Measurements from ENCODE around the gene PTPRH.
"Not testable (repeated sequence)": the region's sequence is repeated elsewhere in the genome, so short reads cannot be mapped to it uniquely, and the experiment has no call there.

Gene PTPRH

GRCh38 chr19:55227241-55228014, 18.1 kb upstream of the PTPRH start:
- no peak for DNase-seq

DNA sequence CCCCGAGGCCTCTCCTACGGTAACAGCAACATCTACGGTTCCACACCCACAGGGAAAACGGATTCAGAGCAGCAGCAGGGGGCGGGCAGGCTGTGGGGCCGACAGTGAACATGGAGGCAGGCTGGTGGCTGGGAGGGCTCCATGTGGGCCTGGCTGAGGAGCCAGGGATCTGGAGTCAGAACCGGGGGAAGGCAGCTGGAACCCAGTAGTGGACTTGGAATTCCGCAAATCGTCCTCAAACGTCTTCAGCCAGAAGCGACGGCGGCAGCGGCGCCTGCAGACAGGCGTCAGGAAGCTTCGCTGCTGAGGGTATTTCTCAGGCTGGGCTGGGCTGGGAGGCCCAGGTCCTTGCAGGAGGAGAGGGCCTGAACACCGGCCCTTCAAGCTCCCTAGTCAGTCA, 17.5 kb upstream of the PTPRH start:
- DNase-seq = no peak

DNA sequence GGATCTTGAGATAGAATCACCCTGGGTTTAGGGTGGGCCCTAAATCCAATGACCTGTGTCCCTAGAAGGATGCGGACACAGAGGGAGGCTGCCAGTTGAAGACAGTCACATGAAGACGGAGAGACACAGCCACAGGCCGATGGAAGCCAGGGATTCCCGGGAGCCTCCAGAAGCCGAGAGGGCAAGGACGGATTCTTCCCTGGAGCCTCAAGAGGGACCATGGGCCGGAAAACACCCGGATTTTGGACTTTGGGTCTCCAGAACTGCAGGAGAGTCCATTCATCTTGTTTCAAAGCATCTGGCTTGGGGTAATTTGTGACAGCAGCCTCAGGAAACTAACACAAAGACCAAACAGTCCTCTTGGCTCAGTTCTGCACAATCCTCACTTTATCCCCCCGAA, 17.0 kb upstream of the PTPRH start:
- DNase-seq = no peak

DNA sequence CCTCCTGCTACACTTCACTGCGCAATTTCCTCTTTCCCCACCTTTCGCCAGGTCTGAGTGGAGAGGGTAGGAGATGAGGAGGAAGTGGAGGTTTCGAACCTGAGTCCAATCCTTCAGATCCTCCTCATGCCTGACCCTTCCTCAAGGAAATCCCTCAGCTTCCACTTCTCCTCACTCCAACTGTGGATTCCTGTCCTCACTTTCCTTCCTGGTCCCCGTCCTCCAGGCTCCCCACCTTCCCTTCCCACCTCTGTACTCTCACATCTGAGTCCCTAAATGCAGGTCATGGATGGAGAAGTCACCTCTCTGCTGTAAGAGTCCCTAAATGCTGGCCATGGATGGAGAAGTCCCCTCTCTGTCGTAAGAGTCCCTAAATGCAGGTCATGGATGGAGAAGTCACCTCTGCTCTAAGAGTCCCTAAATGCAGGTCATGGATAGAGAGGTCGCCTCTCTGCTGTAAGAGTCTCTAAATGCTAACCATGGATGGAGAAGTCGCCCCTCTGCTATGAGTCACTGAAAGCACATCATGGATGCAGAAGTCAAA, 16.2 kb upstream of the PTPRH start:
- DNase-seq = no peak

- not testable (repeated sequence) for DNase-seq
Measured at GRCh38 chr19:55224679-55225414, 15.5 kb upstream of the PTPRH start.

DNA sequence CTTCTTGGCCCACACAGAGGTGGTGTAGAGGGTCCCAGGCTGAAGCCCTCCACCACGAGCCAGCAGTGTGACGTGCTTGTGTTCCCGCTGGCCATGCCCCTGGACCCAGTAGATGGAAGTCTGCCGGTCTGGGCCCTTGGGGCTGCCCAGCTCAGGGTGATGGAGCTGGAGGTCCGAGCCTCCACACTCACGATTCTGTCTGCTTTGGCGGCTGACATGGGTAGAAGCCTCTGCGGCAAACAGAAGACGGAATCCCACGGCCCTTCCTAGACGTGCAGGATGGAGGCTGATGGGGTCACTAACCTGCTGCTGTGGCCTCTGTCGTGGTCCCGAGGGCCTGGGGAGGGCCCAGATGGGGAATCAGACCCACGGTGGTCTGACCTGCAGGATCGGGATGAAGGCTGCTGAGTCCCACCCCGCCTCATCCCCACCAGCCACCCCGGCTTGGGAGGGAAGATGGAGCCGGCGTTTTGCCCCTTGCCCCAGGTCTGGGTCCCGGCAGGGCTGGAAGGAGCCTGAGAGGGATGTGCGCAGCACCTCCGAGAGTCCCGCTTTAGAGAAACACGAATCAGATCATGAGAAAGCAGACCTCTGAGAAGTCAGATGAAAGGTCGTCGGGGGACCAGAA, 14.9 kb upstream of the PTPRH start:
- no peak for DNase-seq

DNA sequence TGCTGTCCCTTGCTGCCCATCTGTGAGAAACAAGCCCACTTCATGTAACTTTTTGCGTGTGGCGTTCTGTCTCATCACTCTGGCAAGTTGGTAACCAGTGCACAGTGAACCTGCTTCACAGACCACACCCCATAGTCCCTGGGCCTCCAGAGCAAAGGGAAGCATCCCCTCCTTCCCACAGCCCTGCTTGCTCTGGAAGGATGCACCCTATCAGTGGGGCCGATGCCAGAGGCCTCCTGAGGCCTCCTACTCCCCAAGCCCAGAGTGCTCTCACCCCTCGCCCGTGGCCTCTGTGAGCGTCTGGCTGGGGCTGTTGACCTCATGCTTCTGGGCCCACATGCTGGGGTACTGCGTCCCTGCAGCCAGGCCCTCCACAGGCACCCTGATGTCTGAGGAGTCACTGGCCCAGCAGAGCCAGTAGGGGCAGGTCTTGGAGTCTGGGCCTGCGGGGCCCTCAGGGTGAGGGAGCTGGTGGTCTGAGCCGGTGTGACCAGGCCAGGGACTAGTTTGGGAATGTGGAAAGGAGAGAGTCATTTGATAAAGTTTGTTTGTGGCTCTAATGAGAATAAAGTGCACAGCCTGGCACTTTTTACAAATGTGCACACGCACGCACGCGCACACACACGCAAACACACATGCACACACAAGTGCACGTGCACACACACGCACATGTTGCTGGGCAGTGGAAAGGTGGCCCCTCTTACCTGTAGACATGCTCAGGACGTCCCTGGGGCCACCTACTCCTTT, 14.2 kb upstream of the PTPRH start:
- DNase-seq = no peak

GRCh38 chr19:55220525-55220924, 11.2 kb upstream of the PTPRH start:
- DNase-seq = no peak

DNA sequence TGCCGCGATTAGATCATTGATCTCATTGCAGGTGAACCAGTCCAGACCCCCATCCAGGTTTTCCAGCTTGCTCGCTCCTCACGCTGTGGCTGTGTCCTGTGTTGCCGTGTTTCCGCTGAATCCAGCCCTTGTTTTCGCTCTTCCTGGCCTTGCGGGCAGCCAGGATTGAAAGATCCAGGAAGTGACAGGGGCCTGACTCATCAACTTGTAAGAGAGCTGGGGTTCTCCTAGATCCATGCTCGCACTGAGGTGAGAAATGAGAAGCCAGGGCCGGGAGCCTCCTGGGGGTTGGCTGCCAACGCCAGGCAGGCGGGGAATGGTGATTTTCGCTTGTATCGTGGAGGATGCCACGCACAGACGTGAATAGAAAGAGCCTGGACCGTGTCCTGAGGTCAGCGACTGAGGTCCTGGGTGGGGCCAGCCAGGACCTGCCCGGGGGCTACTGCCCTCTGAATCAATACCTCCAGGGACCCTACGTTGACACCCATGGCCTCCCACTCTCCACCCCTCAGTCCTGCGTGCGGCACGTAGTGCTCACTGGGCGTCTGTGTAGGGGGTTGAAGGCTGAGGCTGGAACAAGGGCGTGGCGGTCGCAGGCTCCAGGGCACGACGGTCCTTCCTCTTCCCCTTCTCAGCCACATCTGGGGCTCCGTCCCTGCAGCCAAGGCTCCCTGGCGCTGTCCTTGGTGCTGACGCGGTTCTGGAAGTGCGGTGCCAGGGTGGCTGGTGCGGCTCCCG, 7.3 kb upstream of the PTPRH start:
- peak in 54 of 56 donors; percentile 14 to 87 (median 66) for DNase-seq

- DNase-seq = no peak
Measured at GRCh38 chr19:55213547-55213946, 4.2 kb upstream of the PTPRH start.

DNA sequence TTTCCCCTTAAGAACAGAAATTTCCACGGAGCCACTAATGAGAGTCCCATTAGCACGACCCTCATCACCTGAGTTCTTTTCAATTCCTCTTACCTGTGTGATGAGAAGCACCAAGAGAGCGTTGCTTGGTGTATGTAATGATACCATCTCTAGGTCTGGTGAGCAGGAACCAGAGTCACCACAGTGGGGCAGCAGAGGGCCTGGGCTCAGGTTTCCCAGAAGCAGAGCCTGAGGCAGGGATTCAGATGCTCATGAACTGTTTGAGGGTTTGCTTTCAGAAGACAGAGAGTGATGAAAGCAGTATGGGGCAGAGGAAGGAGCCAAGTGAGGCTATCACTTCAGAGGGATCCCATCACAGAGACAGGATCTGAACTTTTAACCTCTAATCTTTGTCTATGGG, 3.1 kb upstream of the PTPRH start:
- DNase-seq = peak in 1 of 56 donors; percentile 9

GRCh38 chr19:55209693-55210472, 582 bp upstream of the PTPRH start:
- no peak for DNase-seq

- peak in 27 of 56 donors; percentile 1 to 71 (median 30) for DNase-seq
Measured at GRCh38 chr19:55206664-55207500, 2.4 kb downstream of the PTPRH start.

- DNase-seq = not testable (repeated sequence)
Measured at GRCh38 chr19:55202199-55202598, 7.1 kb downstream of the PTPRH start.

- DNase-seq = no peak
Measured at GRCh38 chr19:55199620-55200204, 9.6 kb downstream of the PTPRH start.

DNA sequence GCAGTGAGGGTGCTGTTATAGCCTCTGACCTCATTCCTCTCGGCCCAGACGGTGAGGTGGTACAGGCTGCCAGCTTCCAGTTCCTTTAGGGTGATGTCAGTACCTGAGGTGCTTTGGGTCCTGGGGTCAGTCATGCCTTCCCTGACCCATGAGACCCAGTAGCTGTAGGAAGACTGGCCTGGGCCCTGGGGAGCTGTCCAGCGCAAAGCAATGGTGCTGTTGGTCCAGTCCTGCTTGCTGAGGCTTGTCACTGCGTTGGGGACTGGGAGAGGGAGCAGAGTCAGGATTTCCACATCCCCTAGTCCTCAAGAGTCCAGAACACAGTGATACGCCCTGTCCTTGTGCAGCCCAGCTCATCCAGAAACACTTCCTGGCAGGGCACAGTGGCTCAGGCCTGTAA, 10.7 kb downstream of the PTPRH start:
- no peak for DNase-seq

GRCh38 chr19:55197528-55197927, 11.8 kb downstream of the PTPRH start:
- DNase-seq = peak in 1 of 56 donors; percentile 9

DNA sequence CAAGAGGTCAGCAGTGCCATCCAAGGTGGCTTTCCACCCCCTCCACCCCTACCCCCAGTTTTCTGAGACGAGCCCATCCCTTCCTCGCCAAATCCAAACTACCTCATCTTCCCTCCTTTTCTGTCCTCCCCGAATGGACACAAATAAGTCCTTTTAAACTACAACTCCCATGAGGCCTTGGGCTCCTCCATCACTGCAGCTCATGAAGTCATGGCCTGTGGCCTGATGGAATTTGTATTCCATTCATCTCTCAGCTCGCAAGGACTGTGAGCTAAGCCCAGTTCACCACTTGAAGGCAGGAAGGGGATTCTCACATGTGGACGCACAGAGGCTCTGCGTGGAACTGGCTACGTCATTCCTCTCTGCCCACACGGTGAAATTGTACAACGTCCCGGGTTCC, 12.5 kb downstream of the PTPRH start:
- no peak for DNase-seq
